AG09309 (cell line): ENCODE data around the gene CLDN5.

Experiments used
- DNase-seq: peaks from one replicate; pipeline ENCODE4 v3.0.0-alpha.2; 2010; ENCODE audit warnings: low read depth
- H3K4me3 ChIP-seq: 2 replicates; pipeline ENCODE4 v1.5.1; 2011; ENCODE audit warnings: mild to moderate bottlenecking, low read depth, low read length, moderate library complexity; ENCODE audit not compliant: control insufficient read depth
- TF ChIP-seq, protein P1 (sequence below): IDR thresholded peaks from 2 replicates; pipeline ENCODE4 v1.5.1; 2011; ENCODE audit warnings: mild to moderate bottlenecking, low read depth, low read length, inconsistent platforms; ENCODE audit not compliant: insufficient read depth, control insufficient read depth; ENCODE audit errors: missing control alignments

The CLDN5 gene

DNA sequence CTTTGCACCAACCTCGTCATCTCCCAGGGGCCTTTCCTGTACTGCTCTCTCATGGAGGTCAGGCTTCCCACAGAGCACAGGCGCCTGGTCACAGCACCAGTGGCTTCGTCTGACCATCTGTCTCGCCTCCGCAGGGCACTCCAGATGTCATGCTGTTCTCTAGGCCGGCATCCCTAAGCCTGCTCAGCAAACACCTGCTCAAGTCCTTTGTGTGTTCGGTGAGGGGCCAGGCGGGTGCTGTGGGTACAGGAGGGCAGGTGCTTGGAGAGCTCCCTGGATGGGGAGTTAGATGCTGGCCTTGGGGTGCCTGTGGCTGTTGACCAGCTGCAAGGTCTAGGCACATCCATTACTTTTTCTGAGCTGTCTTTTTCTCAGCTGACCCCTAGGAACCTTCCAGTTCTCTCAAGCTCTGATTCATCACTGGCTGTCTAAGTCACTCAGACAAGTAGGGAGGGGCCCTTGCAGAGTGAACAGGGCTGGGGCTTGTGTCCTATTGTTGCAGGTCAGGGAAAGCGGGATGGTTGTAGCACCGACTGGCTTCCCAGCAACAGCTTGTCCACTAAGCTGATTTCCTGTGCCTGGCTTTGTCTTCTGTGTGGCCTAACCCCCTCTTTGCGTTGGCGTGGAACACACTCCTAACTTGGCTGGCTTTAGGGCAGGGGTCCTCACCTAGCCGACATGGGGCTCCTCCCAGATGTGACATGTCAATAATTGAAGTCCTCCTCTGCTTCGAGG lies 9.2 kb downstream of the CLDN5 start:
- H3K4me3 ChIP-seq, result no peak overlapping the region
- DNase-seq, result no peak
- TF ChIP-seq, protein P1, sequence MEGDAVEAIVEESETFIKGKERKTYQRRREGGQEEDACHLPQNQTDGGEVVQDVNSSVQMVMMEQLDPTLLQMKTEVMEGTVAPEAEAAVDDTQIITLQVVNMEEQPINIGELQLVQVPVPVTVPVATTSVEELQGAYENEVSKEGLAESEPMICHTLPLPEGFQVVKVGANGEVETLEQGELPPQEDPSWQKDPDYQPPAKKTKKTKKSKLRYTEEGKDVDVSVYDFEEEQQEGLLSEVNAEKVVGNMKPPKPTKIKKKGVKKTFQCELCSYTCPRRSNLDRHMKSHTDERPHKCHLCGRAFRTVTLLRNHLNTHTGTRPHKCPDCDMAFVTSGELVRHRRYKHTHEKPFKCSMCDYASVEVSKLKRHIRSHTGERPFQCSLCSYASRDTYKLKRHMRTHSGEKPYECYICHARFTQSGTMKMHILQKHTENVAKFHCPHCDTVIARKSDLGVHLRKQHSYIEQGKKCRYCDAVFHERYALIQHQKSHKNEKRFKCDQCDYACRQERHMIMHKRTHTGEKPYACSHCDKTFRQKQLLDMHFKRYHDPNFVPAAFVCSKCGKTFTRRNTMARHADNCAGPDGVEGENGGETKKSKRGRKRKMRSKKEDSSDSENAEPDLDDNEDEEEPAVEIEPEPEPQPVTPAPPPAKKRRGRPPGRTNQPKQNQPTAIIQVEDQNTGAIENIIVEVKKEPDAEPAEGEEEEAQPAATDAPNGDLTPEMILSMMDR, result no peak

DNA sequence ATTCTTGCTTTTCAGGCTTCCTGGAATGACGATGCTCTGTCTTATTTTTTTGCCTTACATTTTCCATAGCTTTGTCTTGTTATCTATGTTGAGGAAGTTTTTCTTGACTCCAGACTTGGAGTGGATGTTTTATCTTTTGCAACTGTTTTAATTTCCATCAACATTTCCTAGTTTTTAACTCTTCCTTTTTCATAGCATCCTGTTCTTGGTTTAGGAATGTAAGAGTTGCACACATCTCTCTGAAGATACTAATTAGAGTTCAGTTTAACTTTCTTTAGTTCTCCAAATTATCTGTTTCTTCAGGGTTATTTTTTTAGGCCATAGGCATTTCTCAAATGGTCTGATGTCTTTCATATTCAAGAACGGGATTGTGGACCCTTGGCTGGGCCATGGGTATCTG lies 10.4 kb downstream of the CLDN5 start:
- H3K4me3 ChIP-seq, result no peak overlapping the region
- DNase-seq, result no peak
- TF ChIP-seq, protein P1, result no peak

DNA sequence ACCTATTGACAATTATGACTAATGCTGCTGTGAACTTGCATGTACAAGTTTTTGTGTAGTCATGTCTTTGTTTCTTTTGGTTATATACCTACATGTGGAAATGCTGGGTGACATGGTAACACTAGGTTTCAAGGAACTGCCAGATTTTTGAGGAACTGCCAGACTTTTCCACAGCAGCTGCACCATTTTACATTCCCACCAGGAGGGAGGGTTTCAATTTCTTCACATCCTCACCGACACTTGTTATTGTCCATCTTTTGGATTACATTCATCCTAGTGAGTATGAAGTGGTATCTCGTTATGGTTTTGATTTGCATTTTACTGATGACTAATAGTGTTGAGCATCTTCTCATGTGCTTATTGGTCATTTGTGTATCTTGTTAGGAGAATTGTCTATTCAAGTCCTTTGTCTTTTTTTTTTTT lies 13.3 kb downstream of the CLDN5 start:
- no peak for DNase-seq
- H3K4me3 ChIP-seq, result no peak overlapping the region
- TF ChIP-seq, protein P1, result no peak

DNA sequence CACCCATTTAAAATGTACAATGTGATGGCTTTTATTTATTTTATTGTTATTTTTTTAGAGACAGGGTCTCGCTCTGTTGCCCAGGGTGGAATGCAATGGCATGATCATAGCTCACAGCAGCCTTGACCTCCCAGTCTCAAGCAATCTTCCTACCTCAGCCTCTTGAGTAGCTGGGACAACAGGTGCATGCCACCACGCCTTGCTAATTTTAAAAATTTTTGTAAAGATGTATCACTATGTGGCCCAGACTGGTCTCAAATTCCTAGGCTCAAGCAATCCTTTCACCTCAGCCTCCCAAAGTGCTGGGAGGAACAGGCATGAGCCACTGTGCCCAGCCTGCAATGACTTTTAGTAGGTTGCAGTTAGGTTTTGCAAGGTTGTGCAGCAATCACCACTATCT lies 14.3 kb downstream of the CLDN5 start:
- no peak overlapping the region for H3K4me3 ChIP-seq
- no peak for DNase-seq
- TF ChIP-seq, protein P1, result no peak

DNA sequence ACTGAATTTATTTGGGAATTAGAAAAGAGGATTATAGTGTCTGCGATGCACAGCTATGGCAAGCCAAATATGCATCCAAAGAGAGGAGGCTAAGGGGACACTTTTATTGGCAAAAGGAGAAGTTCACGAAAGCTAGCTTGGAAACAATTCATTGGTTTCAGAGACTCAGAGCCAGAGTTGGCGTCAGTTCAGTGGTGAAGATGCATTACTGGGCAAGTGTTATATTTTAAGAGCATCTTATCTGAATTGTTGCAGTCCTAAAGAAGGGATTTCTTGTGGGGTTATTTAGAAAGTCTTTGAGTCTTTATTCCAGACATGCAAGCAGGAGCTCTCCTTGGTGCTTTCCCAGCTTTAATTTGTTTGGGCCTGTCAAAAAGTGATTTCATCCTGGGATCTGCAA lies 15.0 kb downstream of the CLDN5 start:
- TF ChIP-seq, protein P1, result no peak
- DNase-seq, result no peak
- H3K4me3 ChIP-seq, result no peak overlapping the region

DNA sequence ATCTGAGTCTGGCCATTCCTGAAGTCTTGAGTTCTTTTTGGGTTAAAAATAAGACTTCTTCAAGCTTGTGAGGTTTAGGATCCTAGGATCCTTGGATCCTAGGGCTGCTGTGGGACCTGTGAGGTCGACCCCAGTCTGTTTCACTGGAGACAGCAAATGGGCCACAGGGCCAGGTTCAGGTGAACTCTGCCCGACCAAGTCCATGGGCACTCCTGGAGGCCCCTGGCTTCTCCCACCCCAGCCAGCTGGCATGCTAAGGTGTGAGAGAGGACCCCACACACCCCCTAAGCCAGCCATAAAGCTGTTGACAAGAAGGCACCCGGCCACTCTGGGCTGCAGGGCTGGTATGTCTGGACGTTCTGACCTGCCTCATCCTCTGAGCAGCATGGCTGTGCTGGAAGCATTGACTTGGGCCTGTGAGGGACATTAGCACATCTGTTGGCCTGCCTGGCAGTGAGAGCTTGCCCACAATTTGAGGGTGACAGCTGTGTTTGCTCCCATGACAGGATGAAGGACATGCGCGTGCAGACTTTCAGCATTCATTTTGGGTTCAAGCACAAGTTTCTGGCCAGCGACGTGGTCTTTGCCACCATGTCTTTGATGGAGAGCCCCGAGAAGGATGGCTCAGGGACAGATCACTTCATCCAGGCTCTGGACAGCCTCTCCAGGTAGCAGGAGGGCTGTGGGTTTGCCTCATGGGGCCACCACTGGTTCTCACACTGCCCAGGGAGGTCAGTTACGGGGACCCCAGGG lies 16.0 kb downstream of the CLDN5 start:
- no peak for DNase-seq
- H3K4me3 ChIP-seq, result no peak overlapping the region
- TF ChIP-seq, protein P1, result no peak
